ENCODE measurements around the gene ATXN1. TPM values are rescaled to one million over a fixed set of nuclear protein-coding genes. Genes with fewer than 3 reads are reported as not detected.
A peak's percentile ranks its signal among the peaks of the same experiment; 100 is the strongest.
"Not testable (repeated sequence)": the region's sequence is repeated elsewhere in the genome, so short reads cannot be mapped to it uniquely, and the experiment has no call there.

Gene ATXN1
- total RNA-seq, 1 donor: 45.3 TPM

- TF ChIP-seq, protein P1, sequence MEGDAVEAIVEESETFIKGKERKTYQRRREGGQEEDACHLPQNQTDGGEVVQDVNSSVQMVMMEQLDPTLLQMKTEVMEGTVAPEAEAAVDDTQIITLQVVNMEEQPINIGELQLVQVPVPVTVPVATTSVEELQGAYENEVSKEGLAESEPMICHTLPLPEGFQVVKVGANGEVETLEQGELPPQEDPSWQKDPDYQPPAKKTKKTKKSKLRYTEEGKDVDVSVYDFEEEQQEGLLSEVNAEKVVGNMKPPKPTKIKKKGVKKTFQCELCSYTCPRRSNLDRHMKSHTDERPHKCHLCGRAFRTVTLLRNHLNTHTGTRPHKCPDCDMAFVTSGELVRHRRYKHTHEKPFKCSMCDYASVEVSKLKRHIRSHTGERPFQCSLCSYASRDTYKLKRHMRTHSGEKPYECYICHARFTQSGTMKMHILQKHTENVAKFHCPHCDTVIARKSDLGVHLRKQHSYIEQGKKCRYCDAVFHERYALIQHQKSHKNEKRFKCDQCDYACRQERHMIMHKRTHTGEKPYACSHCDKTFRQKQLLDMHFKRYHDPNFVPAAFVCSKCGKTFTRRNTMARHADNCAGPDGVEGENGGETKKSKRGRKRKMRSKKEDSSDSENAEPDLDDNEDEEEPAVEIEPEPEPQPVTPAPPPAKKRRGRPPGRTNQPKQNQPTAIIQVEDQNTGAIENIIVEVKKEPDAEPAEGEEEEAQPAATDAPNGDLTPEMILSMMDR (IDR thresholded peaks at IDR 0.05; ENCODE audit: insufficient read depth, low read depth, low read length): no peak
- H3K4me3 ChIP-seq (ENCODE audit: low read depth, low read length): no peak overlapping the region
- DNase-seq (ENCODE audit: low read depth): peak; percentile 87
These were observed 47.7 kb downstream of the ATXN1 start for GRCh38 chr6:16713597-16713996.

GRCh38 chr6:16712931-16713484, 48.3 kb downstream of the ATXN1 start:
- TF ChIP-seq, protein P1 (IDR thresholded peaks at IDR 0.05; ENCODE audit: insufficient read depth, low read depth, low read length): peak; percentile 38
- peak overlapping the region; percentile 41 for H3K4me3 ChIP-seq (ENCODE audit: low read depth, low read length)
- DNase-seq (ENCODE audit: low read depth): peak; percentile 96

GRCh38 chr6:16712255-16712930, 48.9 kb downstream of the ATXN1 start:
- peak; percentile 45 for DNase-seq (ENCODE audit: low read depth)
- TF ChIP-seq, protein P1 (IDR thresholded peaks at IDR 0.05; ENCODE audit: insufficient read depth, low read depth, low read length): no peak
- peak overlapping the region; percentile 41 for H3K4me3 ChIP-seq (ENCODE audit: low read depth, low read length)

GRCh38 chr6:16711546-16712254, 49.6 kb downstream of the ATXN1 start:
- no peak for DNase-seq (ENCODE audit: low read depth)
- TF ChIP-seq, protein P1 (IDR thresholded peaks at IDR 0.05; ENCODE audit: insufficient read depth, low read depth, low read length): no peak
- H3K4me3 ChIP-seq (ENCODE audit: low read depth, low read length): no peak overlapping the region

DNA sequence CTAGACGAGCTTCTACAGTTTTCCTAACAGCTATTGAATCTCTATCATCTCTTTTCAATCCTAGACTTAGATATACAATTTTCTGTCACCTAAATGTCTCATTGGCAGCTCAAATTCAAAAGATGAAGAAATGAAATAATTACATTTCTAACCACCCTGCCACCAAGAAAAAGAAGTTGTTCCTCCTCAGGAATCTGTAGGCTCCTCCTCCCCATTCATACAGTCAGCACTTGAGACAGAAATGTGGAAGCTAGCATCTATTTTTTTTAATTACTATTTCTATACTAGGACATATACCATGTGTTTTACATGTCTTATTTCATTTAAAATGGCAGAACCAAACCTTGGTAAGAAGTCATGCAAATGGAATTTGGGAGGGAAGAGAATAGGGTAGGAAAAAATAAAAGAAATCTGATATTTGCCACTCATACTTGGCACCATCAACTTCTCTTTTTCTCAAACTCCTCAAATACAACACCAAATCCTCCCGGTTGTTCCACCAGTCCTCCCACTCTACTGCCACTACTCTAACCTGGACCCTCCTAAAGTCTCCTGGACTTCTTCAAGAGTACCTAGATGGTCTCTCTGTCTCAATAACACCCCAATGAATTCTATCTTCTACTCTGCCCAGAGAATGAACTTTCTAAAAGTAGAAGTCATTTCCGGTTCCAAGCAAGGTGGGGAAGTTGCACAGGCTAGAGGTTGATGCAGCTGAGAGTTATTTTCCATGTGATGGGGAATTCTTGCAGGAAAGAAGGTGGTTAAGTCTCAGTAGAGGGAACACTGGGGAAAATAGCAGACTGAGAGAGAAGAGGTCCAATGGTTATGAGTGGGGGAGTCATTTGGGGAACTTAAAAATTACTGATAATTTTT, 54.1 kb downstream of the ATXN1 start:
- DNase-seq (ENCODE audit: low read depth): no peak

DNA sequence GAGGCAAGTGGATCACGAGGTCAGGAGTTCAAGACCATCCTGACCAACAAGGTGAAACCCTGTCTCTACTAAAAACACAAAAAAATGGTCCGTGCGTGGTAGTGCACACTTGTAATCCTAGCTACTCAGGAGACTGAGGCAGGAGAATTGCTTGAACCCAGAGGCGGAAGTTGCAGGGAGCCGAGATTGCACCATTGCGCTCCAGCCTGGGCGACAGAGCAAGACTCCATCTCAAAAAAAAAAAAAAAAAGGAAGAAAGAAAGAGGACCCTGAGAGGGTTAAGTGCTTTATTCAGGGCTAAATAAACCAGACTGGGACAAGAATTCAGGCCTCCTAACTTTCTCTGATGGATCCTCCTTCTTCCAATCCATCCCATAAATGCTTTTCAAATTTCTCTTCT, 54.8 kb downstream of the ATXN1 start:
- DNase-seq (ENCODE audit: low read depth); H3K4me3 ChIP-seq (ENCODE audit: low read depth, low read length): not testable (repeated sequence)

More for the DNA sequence above, 54.1 kb downstream of the ATXN1 start:
- TF ChIP-seq, protein P1 (IDR thresholded peaks at IDR 0.05; ENCODE audit: insufficient read depth, low read depth, low read length): no peak
- no peak overlapping the region for H3K4me3 ChIP-seq (ENCODE audit: low read depth, low read length)
